HepG2 (cell line): Measurements from ENCODE around the gene TUBB3. TPM values are rescaled to one million over a fixed set of nuclear protein-coding genes. Genes with fewer than 3 reads are reported as not detected.

Experiments used
- HNF1B ChIP-seq: sonication (generic); formaldehyde crosslinking; IDR thresholded peaks from 2 replicates; pipeline ENCODE4 v1.5.1; 2020; ENCODE audit warnings: mild to moderate bottlenecking, moderate library complexity, missing genetic modification reagents
- KLF11 ChIP-seq: IDR thresholded peaks from 2 replicates; pipeline ENCODE4 v1.6.1; 2016; ENCODE audit warnings: missing compliant biosample characterization
- LRRFIP1 ChIP-seq: sonication (generic); formaldehyde crosslinking; conservative IDR thresholded peaks from 2 replicates; pipeline ENCODE4 v1.4.0; 2020; ENCODE audit warnings: missing genetic modification reagents
- MBD4 ChIP-seq: IDR thresholded peaks from 2 replicates; pipeline ENCODE4 v1.6.1; 2012; ENCODE audit warnings: low read length, inconsistent platforms, borderline replicate concordance
- PAWR ChIP-seq: sonication (generic); formaldehyde crosslinking; IDR thresholded peaks from 2 replicates; pipeline ENCODE4 v1.4.0; 2020; ENCODE audit warnings: missing genetic modification reagents, mild to moderate bottlenecking, borderline replicate concordance
- POGK ChIP-seq: sonication (generic); formaldehyde crosslinking; conservative IDR thresholded peaks from 2 replicates; pipeline ENCODE4 v1.8.0; 2022; ENCODE audit warnings: mild to moderate bottlenecking, moderate library complexity, missing genetic modification reagents
- SETDB1 ChIP-seq: sonication (generic); formaldehyde crosslinking; IDR thresholded peaks from 2 replicates; pipeline ENCODE4 v1.5.1; 2020; ENCODE audit warnings: missing genetic modification reagents, mild to moderate bottlenecking, borderline replicate concordance
- SNAPC4 ChIP-seq: sonication (generic); formaldehyde crosslinking; IDR thresholded peaks from 2 replicates; pipeline ENCODE4 v1.4.0; 2020; ENCODE audit warnings: mild to moderate bottlenecking, missing genetic modification reagents
- U2AF2 ChIP-seq: fragments of 200-400 bp; formaldehyde crosslinking; IDR thresholded peaks from 2 replicates; pipeline ENCODE4 v1.6.1; 2017; ENCODE audit warnings: low read depth, mild to moderate bottlenecking, low read length
- ZNF101 ChIP-seq: sonication (generic); formaldehyde crosslinking; IDR thresholded peaks from 2 replicates; pipeline ENCODE4 v1.4.0; 2020; ENCODE audit warnings: mild to moderate bottlenecking, low read depth, missing genetic modification reagents, borderline replicate concordance
- ZNF180 ChIP-seq: sonication (generic); formaldehyde crosslinking; IDR thresholded peaks from 2 replicates; pipeline ENCODE4 v1.4.0; 2020; ENCODE audit warnings: low read depth, missing genetic modification reagents, borderline replicate concordance
- ZNF232 ChIP-seq: sonication (generic); formaldehyde crosslinking; IDR thresholded peaks from 2 replicates; pipeline ENCODE4 v1.4.0; 2020; ENCODE audit warnings: missing genetic modification reagents, borderline replicate concordance
- ZNF430 ChIP-seq: sonication (generic); formaldehyde crosslinking; IDR thresholded peaks from 2 replicates; pipeline ENCODE4 v1.9.0; 2021; ENCODE audit warnings: mild to moderate bottlenecking, missing genetic modification reagents
- ZNF556 ChIP-seq: sonication (generic); formaldehyde crosslinking; IDR thresholded peaks from 2 replicates; pipeline ENCODE4 v1.4.0; 2020; ENCODE audit warnings: mild to moderate bottlenecking, missing genetic modification reagents, borderline replicate concordance
- ZNF83 ChIP-seq: sonication (generic); formaldehyde crosslinking; IDR thresholded peaks from 2 replicates; pipeline ENCODE4 v1.4.0; 2020; ENCODE audit warnings: missing genetic modification reagents, mild to moderate bottlenecking, borderline replicate concordance
- polyA plus RNA-seq, 8 experiments: library from polyadenylated mRNA; depleted of rRNA in 3 of 8; stranded (reverse) in 7 of 8; unstranded in 1 of 8; fragments of >200 nt; fragmentation: Illumina TruSeq in 4 of 8; extraction: Trizol in 4 of 8; gene quantifications; 2 replicates each; pipeline versions ENCODE4 v1.2.1 to v1.2.3, GENCODE V29; 2011 to 2016; ENCODE audit warnings: low read depth in 4 of 8, missing spikeins in 1 of 8, mixed read lengths in 1 of 8; ENCODE audit not compliant: insufficient read depth in 1 of 8
- total RNA-seq, 5 experiments: library from RNA; depleted of rRNA; stranded (reverse); fragments of >200 nt; fragmentation: Illumina TruSeq; extraction: Trizol; gene quantifications; 2 replicates each; pipeline ENCODE4 v1.2.3, GENCODE V29; 2016; ENCODE audit warnings: low read depth in 1 of 5
- TF ChIP-seq, protein P1 (sequence below): IDR thresholded peaks from 2 replicates; pipeline ENCODE4 v1.6.1; 2016; ENCODE audit warnings: mild to moderate bottlenecking, missing biosample characterization, missing genetic modification reagents

TUBB3 gene
- total and polyA plus RNA-seq, 2 of the 13 experiments (the other 11 are each of a cell fraction or from before 2014, with no cell fraction given): 110 to 185 TPM

GRCh38 chr16:89971495-89972243 is 48.5 kb downstream of the TUBB3 start (continued):
- TF ChIP-seq, protein P1, sequence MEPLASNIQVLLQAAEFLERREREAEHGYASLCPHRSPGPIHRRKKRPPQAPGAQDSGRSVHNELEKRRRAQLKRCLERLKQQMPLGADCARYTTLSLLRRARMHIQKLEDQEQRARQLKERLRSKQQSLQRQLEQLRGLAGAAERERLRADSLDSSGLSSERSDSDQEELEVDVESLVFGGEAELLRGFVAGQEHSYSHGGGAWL: no peak
- TF ChIP-seq POGK: 0 out of 2 replicates have a peak, but pooled peaks have one; percentile 72
- 0 out of 2 replicates have a peak, but pooled peaks have one; percentile 83 for TF ChIP-seq ZNF101 (CRISPR knock-in tag)
- no peak for TF ChIP-seq LRRFIP1 (CRISPR knock-in tag)
- TF ChIP-seq ZNF430: 0 out of 2 replicates have a peak, but pooled peaks have one; percentile 22
- TF ChIP-seq PAWR (CRISPR knock-in tag): no peak; the same call in 1 of the 2 replicates
- TF ChIP-seq ZNF83 (CRISPR knock-in tag): peak; percentile 96; the same call in 1 of the 2 replicates
- peak; percentile 33; the same call in 1 of the 2 replicates for TF ChIP-seq ZNF556 (CRISPR knock-in tag)
- peak; percentile 71 for TF ChIP-seq HNF1B (CRISPR knock-in tag)
- TF ChIP-seq KLF11 (CRISPR knock-in tag): no peak
- TF ChIP-seq MBD4: no peak
- TF ChIP-seq ZNF180 (CRISPR knock-in tag): 0 out of 2 replicates have a peak, but pooled peaks have one; percentile 92
- TF ChIP-seq U2AF2: no peak
- peak; percentile 81; the same call in 1 of the 2 replicates for TF ChIP-seq SNAPC4
- peak; percentile 77; the same call in 1 of the 2 replicates for TF ChIP-seq SETDB1 (CRISPR knock-in tag)
- peak; percentile 47; the same call in 1 of the 2 replicates for TF ChIP-seq ZNF232 (CRISPR knock-in tag)
